Iris pigment epithelial cell (primary cell): Measurements from ENCODE around the gene EGFR.

Experiments
- DNase-seq: peaks from one replicate; pipeline ENCODE4 v3.0.0-alpha.2; 2011; ENCODE audit warnings: low read depth

EGFR gene

GRCh38 chr7:55190511-55191160 is 171.8 kb downstream of the EGFR start:
- DNase-seq = no peak

GRCh38 chr7:55191161-55191925 is 172.5 kb downstream of the EGFR start:
- no peak for DNase-seq

- DNase-seq = peak; percentile 59
Observed at GRCh38 chr7:55191926-55192692, 173.3 kb downstream of the EGFR start.

GRCh38 chr7:55192723-55193122 is 173.9 kb downstream of the EGFR start:
- peak; percentile 74 for DNase-seq

GRCh38 chr7:55193245-55193644 is 174.4 kb downstream of the EGFR start:
- peak; percentile 33 for DNase-seq

- peak; percentile 26 for DNase-seq
Observed at GRCh38 chr7:55194522-55194921, 175.7 kb downstream of the EGFR start.

DNA sequence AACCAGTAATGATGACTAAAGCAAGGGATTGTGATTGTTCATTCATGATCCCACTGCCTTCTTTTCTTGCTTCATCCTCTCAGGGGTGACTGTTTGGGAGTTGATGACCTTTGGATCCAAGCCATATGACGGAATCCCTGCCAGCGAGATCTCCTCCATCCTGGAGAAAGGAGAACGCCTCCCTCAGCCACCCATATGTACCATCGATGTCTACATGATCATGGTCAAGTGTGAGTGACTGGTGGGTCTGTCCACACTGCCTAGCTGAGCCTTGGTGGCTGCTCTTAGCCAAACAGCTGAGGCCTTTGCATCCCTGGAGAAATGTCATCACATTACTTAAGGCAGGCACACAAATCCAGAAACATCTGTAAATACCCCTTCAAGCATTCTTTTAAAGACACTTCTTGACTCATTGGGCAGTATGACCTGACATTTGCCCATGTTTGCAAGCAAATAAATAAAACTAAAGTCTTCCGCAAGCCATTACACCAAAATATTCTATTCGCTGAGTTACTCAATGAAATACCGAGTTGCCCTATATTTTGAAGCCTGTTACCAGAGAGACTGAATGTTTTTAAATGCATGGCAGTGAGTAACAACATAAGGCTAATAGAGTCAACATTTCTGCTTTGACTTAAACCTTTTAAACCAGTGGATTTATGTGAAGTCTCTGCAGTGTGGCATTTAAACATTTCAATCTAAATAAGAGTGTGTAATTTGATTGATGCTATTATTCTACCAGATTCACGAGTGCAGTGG is 180.0 kb downstream of the EGFR start:
- DNase-seq = no peak

DNA sequence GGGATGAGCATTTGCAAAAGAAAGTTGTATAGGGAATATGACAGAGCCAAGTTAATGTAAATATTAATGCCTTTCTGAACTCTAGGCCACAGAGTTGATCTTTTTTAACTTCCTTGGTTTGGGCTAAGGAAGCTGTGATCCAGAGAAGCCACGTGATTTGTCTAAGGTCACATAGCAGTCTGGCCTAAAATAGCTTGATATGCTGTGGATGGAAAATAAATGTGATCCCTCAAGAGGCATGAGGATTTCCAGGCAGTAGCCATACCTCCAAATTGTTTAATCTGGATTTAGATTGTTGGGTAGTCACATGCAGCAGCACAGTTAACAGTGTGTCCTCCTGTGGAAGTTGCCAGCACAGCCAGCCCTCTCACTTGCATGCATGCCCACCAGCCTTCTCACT is 180.6 kb downstream of the EGFR start:
- no peak for DNase-seq

DNA sequence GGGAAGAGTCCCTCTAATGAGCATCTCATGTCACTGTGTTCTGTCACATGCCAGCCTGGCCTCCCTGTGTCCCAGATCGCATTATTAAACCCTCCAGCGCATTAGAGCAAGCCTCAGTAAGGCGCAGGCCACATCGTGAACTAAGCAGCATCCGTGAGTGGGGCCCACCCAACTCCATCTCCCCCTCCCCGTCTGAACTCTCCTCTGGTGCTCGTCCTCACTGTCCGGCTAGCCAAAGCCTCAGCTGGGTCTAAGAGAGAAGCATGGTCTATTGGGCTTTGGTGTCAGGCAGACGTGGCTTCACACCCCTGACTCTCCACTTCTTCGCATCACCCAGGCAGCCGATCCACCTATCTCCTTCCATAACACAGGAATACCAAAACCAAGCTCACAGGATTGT is 181.6 kb downstream of the EGFR start:
- DNase-seq = no peak

DNA sequence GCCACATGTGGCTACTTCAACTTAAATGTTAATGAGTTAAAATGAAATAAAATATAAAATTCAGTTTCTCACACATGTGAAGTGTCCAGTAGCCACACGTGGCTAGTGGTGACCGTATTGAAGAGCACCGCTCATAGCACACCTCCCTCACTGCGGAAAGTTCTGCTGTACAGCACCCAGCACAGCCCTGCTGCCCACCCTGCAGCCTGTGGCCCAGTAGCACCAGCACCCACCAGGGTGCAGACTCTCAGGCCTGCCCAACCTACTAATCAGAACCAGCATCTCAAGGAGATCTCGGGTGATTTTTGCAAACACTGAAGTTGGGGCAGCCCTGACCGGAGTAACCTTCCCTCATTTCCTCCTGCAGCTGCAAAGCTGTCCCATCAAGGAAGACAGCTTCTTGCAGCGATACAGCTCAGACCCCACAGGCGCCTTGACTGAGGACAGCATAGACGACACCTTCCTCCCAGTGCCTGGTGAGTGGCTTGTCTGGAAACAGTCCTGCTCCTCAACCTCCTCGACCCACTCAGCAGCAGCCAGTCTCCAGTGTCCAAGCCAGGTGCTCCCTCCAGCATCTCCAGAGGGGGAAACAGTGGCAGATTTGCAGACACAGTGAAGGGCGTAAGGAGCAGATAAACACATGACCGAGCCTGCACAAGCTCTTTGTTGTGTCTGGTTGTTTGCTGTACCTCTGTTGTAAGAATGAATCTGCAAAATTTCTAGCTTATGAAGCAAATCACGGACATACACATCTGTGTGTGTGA is 183.5 kb downstream of the EGFR start:
- no peak for DNase-seq

DNA sequence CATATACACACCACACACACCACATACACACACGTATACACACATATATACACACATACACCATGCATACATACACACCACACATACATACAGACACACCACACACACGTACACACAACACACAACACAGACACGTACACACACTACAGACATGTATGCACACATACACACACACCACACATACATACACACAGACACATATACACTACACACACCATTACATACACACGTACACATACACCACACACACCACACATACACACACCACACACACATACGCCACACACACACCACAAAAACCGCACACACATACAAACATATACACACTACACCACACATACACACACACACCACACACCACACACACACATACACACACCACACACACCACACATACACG is 184.5 kb downstream of the EGFR start:
- no peak for DNase-seq

- DNase-seq = no peak
Observed at GRCh38 chr7:55205124-55205955, 186.5 kb downstream of the EGFR start.

GRCh38 chr7:55206235-55207029 is 187.6 kb downstream of the EGFR start:
- peak; percentile 44 for DNase-seq

- no peak for DNase-seq
Observed at GRCh38 chr7:55207436-55208125, 188.8 kb downstream of the EGFR start.

DNA sequence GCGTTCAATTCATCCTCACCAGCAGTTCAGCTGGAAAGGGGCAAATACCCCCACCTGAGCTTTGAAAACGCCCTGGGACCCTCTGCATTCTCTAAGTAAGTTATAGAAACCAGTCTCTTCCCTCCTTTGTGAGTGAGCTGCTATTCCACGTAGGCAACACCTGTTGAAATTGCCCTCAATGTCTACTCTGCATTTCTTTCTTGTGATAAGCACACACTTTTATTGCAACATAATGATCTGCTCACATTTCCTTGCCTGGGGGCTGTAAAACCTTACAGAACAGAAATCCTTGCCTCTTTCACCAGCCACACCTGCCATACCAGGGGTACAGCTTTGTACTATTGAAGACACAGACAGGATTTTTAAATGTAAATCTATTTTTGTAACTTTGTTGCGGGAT is 190.5 kb downstream of the EGFR start:
- no peak for DNase-seq

DNA sequence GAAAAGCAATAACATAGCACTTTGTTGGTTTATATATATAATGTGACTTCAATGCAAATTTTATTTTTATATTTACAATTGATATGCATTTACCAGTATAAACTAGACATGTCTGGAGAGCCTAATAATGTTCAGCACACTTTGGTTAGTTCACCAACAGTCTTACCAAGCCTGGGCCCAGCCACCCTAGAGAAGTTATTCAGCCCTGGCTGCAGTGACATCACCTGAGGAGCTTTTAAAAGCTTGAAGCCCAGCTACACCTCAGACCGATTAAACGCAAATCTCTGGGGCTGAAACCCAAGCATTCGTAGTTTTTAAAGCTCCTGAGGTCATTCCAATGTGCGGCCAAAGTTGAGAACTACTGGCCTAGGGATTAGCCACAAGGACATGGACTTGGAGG is 191.4 kb downstream of the EGFR start:
- DNase-seq = no peak

- no peak for DNase-seq
Observed at GRCh38 chr7:55210716-55211115, 191.9 kb downstream of the EGFR start.

DNA sequence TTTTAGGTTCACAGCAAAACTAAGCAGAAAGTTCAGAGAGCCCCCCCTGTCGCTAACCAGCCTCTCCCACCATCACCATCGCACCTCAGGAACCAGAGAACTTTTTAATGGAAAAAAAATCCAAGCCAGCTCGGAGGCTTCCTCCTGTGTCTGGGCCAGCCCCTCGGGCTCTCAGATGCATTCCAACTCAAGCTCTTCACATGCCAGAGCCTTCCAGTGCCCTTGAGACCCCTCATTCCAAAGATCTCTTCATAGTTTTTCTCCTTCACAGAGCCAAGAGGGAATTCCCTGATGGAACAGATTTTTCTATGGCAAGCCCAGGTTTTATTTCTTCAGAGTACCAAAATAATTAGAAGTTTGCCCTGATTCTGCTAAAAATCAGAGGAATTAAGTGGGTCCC is 192.9 kb downstream of the EGFR start:
- no peak for DNase-seq

GRCh38 chr7:55212176-55212575 is 193.4 kb downstream of the EGFR start:
- DNase-seq = no peak
